WTC11 (cell line): ENCODE measurements around the gene GNAO1. TPM values are rescaled to one million over a fixed set of nuclear protein-coding genes. Genes with fewer than 3 reads are reported as not detected.

ENCODE experiments used
- ATAC-seq: fragments of 200-7000 bp; cut with Tn5 transposase; 2 replicates; pipeline ENCODE4 v1.10.0; 2021; ENCODE audit warnings: mild to moderate bottlenecking, moderate library complexity
- CTCF ChIA-PET: fragments of 300-600 bp; sonication (Branson Sonifier 250); formaldehyde crosslinking; loops from one replicate; lab custom pipeline; 2021; ENCODE audit warnings: antibody characterized with exemption; lab: Charles Lee
- POLR2A ChIA-PET: fragments of 350-600 bp; sonication (Branson Sonifier 250); formaldehyde crosslinking; loops from one replicate; lab custom pipeline; 2021; ENCODE audit warnings: antibody characterized with exemption; lab: Charles Lee
- DNase-seq: peaks from one replicate; pipeline ENCODE4 v3.0.0; 2021; ENCODE audit warnings: low spot score
- H3K27ac Mint-ChIP-seq: 2 replicates; pipeline ENCODE4 v1.8.0; 2021; ENCODE audit warnings: mixed read lengths
- H3K27me3 Mint-ChIP-seq: 2 replicates; pipeline ENCODE4 v1.8.0; 2021; ENCODE audit warnings: low read depth, mild to moderate bottlenecking, moderate library complexity, mixed read lengths
- H3K36me3 Mint-ChIP-seq: 2 replicates; pipeline ENCODE4 v1.8.0; 2021; ENCODE audit warnings: mixed read lengths
- H3K4me1 Mint-ChIP-seq: 2 replicates; pipeline ENCODE4 v1.8.0; 2022; ENCODE audit warnings: mixed read lengths
- H3K4me3 Mint-ChIP-seq: 2 replicates; pipeline ENCODE4 v1.8.0; 2021; ENCODE audit warnings: mild to moderate bottlenecking, moderate library complexity, mixed read lengths
- H3K9me3 Mint-ChIP-seq: 2 replicates; pipeline ENCODE4 v1.8.0; 2021; ENCODE audit warnings: mixed read lengths
- ATF2 ChIP-seq: sonication (generic); formaldehyde crosslinking; IDR thresholded peaks from 2 replicates; pipeline ENCODE4 v1.8.1; 2022; ENCODE audit warnings: low read depth, missing genetic modification reagents, borderline replicate concordance
- CREB1 ChIP-seq: sonication (generic); formaldehyde crosslinking; IDR thresholded peaks from 2 replicates; pipeline ENCODE4 v1.8.0; 2023; ENCODE audit warnings: mild to moderate bottlenecking, missing genetic modification reagents
- ETV6 ChIP-seq: sonication (generic); formaldehyde crosslinking; IDR thresholded peaks from 2 replicates; pipeline ENCODE4 v1.8.1; 2022; ENCODE audit warnings: mild to moderate bottlenecking, missing genetic modification reagents
- FOXK1 ChIP-seq: sonication (generic); formaldehyde crosslinking; IDR thresholded peaks from 2 replicates; pipeline ENCODE4 v1.8.0; 2022; ENCODE audit warnings: mild to moderate bottlenecking, moderate library complexity, missing genetic modification reagents
- FOXP1 ChIP-seq: sonication (generic); formaldehyde crosslinking; IDR thresholded peaks from 2 replicates; pipeline ENCODE4 v1.8.0; 2022; ENCODE audit warnings: missing genetic modification reagents, mild to moderate bottlenecking, moderate library complexity, borderline replicate concordance
- FOXP4 ChIP-seq: sonication (generic); formaldehyde crosslinking; IDR thresholded peaks from 2 replicates; pipeline ENCODE4 v1.8.0; 2022; ENCODE audit warnings: mild to moderate bottlenecking, missing genetic modification reagents
- GRHL2 ChIP-seq: fragments of 250-450 bp; sonication (Bioruptor Pico); IDR thresholded peaks from 2 replicates; pipeline ENCODE4 v1.8.0; 2022; ENCODE audit warnings: mild to moderate bottlenecking, moderate library complexity; ENCODE audit not compliant: insufficient replicate concordance, severe bottlenecking
- HMGXB4 ChIP-seq: sonication (generic); formaldehyde crosslinking; IDR thresholded peaks from 2 replicates; pipeline ENCODE4 v1.8.1; 2023; ENCODE audit warnings: mild to moderate bottlenecking, moderate library complexity, missing genetic modification reagents
- IRF1 ChIP-seq: sonication (generic); formaldehyde crosslinking; IDR thresholded peaks from 2 replicates; pipeline ENCODE4 v1.8.0; 2023; ENCODE audit warnings: missing genetic modification reagents
- IRF2 ChIP-seq: sonication (generic); formaldehyde crosslinking; IDR thresholded peaks from 2 replicates; pipeline ENCODE4 v1.8.0; 2022; ENCODE audit warnings: low read depth, missing genetic modification reagents, borderline replicate concordance
- JUN ChIP-seq: sonication (generic); formaldehyde crosslinking; IDR thresholded peaks from 2 replicates; pipeline ENCODE4 v1.8.0; 2023; ENCODE audit warnings: mild to moderate bottlenecking, missing genetic modification reagents
- MYBL2 ChIP-seq: sonication (generic); formaldehyde crosslinking; IDR thresholded peaks from 2 replicates; pipeline ENCODE4 v1.8.1; 2023; ENCODE audit warnings: mild to moderate bottlenecking, moderate library complexity, missing genetic modification reagents
- NFE2L1 ChIP-seq: sonication (generic); formaldehyde crosslinking; IDR thresholded peaks from 2 replicates; pipeline ENCODE4 v1.8.1; 2023; ENCODE audit warnings: missing genetic modification reagents
- NFYB ChIP-seq: sonication (generic); formaldehyde crosslinking; conservative IDR thresholded peaks from 2 replicates; pipeline ENCODE4 v1.8.0; 2022; ENCODE audit warnings: low read depth, missing genetic modification reagents
- PREB ChIP-seq: sonication (generic); formaldehyde crosslinking; IDR thresholded peaks from 2 replicates; pipeline ENCODE4 v1.8.1; 2022; ENCODE audit warnings: mild to moderate bottlenecking, missing genetic modification reagents, moderate library complexity, borderline replicate concordance
- PRRX2 ChIP-seq: fragments of 250-450 bp; sonication (Bioruptor Pico); IDR thresholded peaks from 2 replicates; pipeline ENCODE4 v1.8.0; 2021; ENCODE audit warnings: mild to moderate bottlenecking
- RELA ChIP-seq: sonication (generic); formaldehyde crosslinking; IDR thresholded peaks from 2 replicates; pipeline ENCODE4 v1.8.1; 2022; ENCODE audit warnings: missing genetic modification reagents, mild to moderate bottlenecking, borderline replicate concordance
- SMAD4 ChIP-seq: sonication (generic); formaldehyde crosslinking; IDR thresholded peaks from 2 replicates; pipeline ENCODE4 v1.8.0; 2022; ENCODE audit warnings: mild to moderate bottlenecking, missing genetic modification reagents
- TEAD1 ChIP-seq: sonication (generic); formaldehyde crosslinking; IDR thresholded peaks from 2 replicates; pipeline ENCODE4 v1.8.0; 2022; ENCODE audit warnings: mild to moderate bottlenecking, missing genetic modification reagents
- TP53 ChIP-seq: sonication (generic); formaldehyde crosslinking; IDR thresholded peaks from 2 replicates; pipeline ENCODE4 v1.8.1; 2023; ENCODE audit warnings: mild to moderate bottlenecking, missing genetic modification reagents
- total RNA-seq: library from RNA; stranded (reverse); gene quantifications from 3 replicates; pipeline ENCODE4 v1.2.3, GENCODE V29; 2021

GNAO1 gene
- total RNA-seq, 1 experiment from 2014 or later = 30.6 TPM

- no peak for TF ChIP-seq NFE2L1
- no peak for TF ChIP-seq IRF2
- no peak for TF ChIP-seq RELA (CRISPR knock-in tag)
- TF ChIP-seq SMAD4 = no peak
- TF ChIP-seq MYBL2 (CRISPR knock-in tag) = no peak
- TF ChIP-seq FOXP1 = no peak
- TF ChIP-seq GRHL2 = no peak
- TF ChIP-seq IRF1 (CRISPR knock-in tag) = no peak
- no peak for TF ChIP-seq ATF2 (CRISPR knock-in tag)
- no peak for TF ChIP-seq TEAD1 (CRISPR knock-in tag)
- TF ChIP-seq NFYB (CRISPR knock-in tag) = no peak
- no peak for TF ChIP-seq JUN (CRISPR knock-in tag)
- no peak for TF ChIP-seq CREB1 (CRISPR knock-in tag)
- TF ChIP-seq PRRX2 (CRISPR knock-in tag) = no peak
- TF ChIP-seq TP53 (CRISPR knock-in tag) = no peak
- no peak for TF ChIP-seq PREB (CRISPR knock-in tag)
- no peak for TF ChIP-seq FOXP4 (CRISPR knock-in tag)
- no peak for DNase-seq
- Mint-ChIP-seq H3K4me1 (peaks cover 27% of the 10 kb centered on the region), H3K27me3 (peaks cover 8% of the 10 kb centered on the region), H3K36me3 (no peaks in the 10 kb centered on the region), H3K9me3 (no peaks in the 10 kb centered on the region), H3K27ac (no peak overlapping the region), H3K4me3 (no peak overlapping the region)
- ChIA-PET POLR2A (no interaction called here), CTCF (interaction anchor here (0.9 to 8.2 kb wide), 5 partner anchors 9 to 358 kb away, joined by 3 to 36 read pairs (median 3); no protein-coding TSS in a partner anchor)
- no peak for ATAC-seq
Observed at GRCh38 chr16:56302506-56302905, 111.2 kb downstream of the GNAO1 start.

- ChIA-PET CTCF (interaction anchor here (0.9 to 8.2 kb wide), 4 partner anchors 8 to 53 kb away, joined by 3 to 36 read pairs (median 4); no protein-coding TSS in a partner anchor), POLR2A (no interaction called here)
- H3K9me3 Mint-ChIP-seq = no peaks in the 10 kb centered on the region
- H3K4me1 Mint-ChIP-seq = peaks cover 27% of the 10 kb centered on the region
- H3K36me3 Mint-ChIP-seq = no peaks in the 10 kb centered on the region
- peaks cover 2% of the 10 kb centered on the region for H3K27me3 Mint-ChIP-seq
- no peak for TF ChIP-seq HMGXB4 (CRISPR knock-in tag)
- TF ChIP-seq ETV6 (CRISPR knock-in tag) = no peak
- no peak for TF ChIP-seq FOXK1
- ATAC-seq = no peak
- no peak overlapping the region for H3K4me3 Mint-ChIP-seq
- no peak overlapping the region for H3K27ac Mint-ChIP-seq
- no peak for DNase-seq
Observed at GRCh38 chr16:56303066-56303715, 111.9 kb downstream of the GNAO1 start.
